K562 (cell line): ENCODE data around the gene PWP2. TPM values are rescaled to one million over a fixed set of nuclear protein-coding genes. Genes with fewer than 3 reads are reported as not detected.

Experiments
- ATAC-seq: fragments of 200-7000 bp; cut with Tn5 transposase; 3 replicates; pipeline ENCODE4 v1.9.1; 2020; ENCODE audit warnings: moderate library complexity
- BruUV-seq: library from RNA; stranded (reverse); fragments of 400-500 nt; replicated peaks from 2 replicates; lab custom pipeline; 2021; lab: Mats Ljungman, UMichigan
- CTCF ChIA-PET: fragments of 300-600 bp; formaldehyde crosslinking; extraction: SDS; loops from one replicate; lab custom pipeline; 2021; ENCODE audit warnings: low intra/inter-chr PET ratio; lab: Yijun Ruan, JAX
- POLR2A ChIA-PET: fragments of 300-600, 350-650 bp; sonication (Branson Sonifier 250); formaldehyde crosslinking; extraction: SDS; loops from one replicate; lab custom pipeline; 2021; ENCODE audit warnings: antibody characterized with exemption, inconsistent platforms; lab: Yijun Ruan, JAX
- DNase-seq, 4 experiments: peaks; one replicate each; pipeline versions ENCODE4 v3.0.0 to v3.0.0-alpha.2; 2011 to 2018; ENCODE audit warnings: low spot score in 3 of 4, mixed read lengths in 3 of 4; ENCODE audit errors: extremely low read depth in 1 of 4
- FAIRE-seq: peaks from 2 replicates; lab custom pipeline; 2011; peaks lifted over from hg19 to GRCh38; lab: Jason Lieb, UNC
- H2AFZ ChIP-seq: 2 replicates; pipeline ENCODE4 v1.6.0; 2011; ENCODE audit warnings: low read depth, low read length, control low read depth, inconsistent platforms
- H3K27ac ChIP-seq: fragments of 200-600 bp; 3 replicates; pipeline ENCODE4 v1.8.0; 2011; ENCODE audit warnings: low read depth, mild to moderate bottlenecking, control low read depth, inconsistent platforms, low read length, moderate library complexity, mixed read lengths; ENCODE audit errors: extremely low read depth
- H3K27me3 ChIP-seq, 2 experiments: fragments of 300-600 bp in 1 of 2; 2 replicates in 1 of 2; 3 replicates in 1 of 2; pipeline versions ENCODE4 v1.6.0 to v1.8.0; 2011; ENCODE audit warnings: inconsistent platforms in 2 of 2, low read length in 2 of 2, mild to moderate bottlenecking in 1 of 2, mixed read lengths in 1 of 2, moderate library complexity in 1 of 2; ENCODE audit not compliant: control insufficient read depth in 2 of 2, insufficient read depth in 2 of 2
- H3K36me3 ChIP-seq: fragments of 300-600 bp; 3 replicates; pipeline ENCODE4 v1.8.0; 2011; ENCODE audit warnings: mild to moderate bottlenecking, low read length, inconsistent platforms; ENCODE audit not compliant: control insufficient read depth, insufficient read depth
- H3K4me1 ChIP-seq, 2 experiments: fragments of 200-600 bp in 1 of 2; replicated peaks in 1 of 2; 2 replicates in 1 of 2; 3 replicates in 1 of 2; pipeline versions ENCODE4 v1.5.1 to v1.8.0; 2011; ENCODE audit warnings: inconsistent platforms in 2 of 2, low read length in 2 of 2, mild to moderate bottlenecking in 1 of 2, mixed read lengths in 1 of 2, moderate library complexity in 1 of 2; ENCODE audit not compliant: control insufficient read depth in 2 of 2, insufficient read depth in 2 of 2
- H3K4me2 ChIP-seq: 2 replicates; pipeline ENCODE4 v1.6.1; 2011; ENCODE audit warnings: low read length, control low read depth, inconsistent platforms, mixed read lengths; ENCODE audit not compliant: insufficient read depth
- H3K4me3 ChIP-seq: fragments of 200-600 bp; sonication (generic), shearing (Covaris generic); 2 replicates; pipeline ENCODE4 v1.5.1; 2016; ENCODE audit warnings: control low read depth, inconsistent platforms
- H3K79me2 ChIP-seq: fragments of 200-600 bp; 3 replicates; pipeline ENCODE4 v1.8.0; 2011; ENCODE audit warnings: low read length, inconsistent platforms; ENCODE audit not compliant: control insufficient read depth, insufficient read depth
- H3K9ac ChIP-seq, 2 experiments: 2 replicates each; pipeline versions ENCODE4 v1.6.0 to v1.6.1; 2011; ENCODE audit warnings: low read depth in 2 of 2, low read length in 2 of 2, control low read depth in 1 of 2, inconsistent platforms in 1 of 2, mild to moderate bottlenecking in 1 of 2, mixed read lengths in 1 of 2; ENCODE audit not compliant: insufficient read depth in 1 of 2
- H3K9me1 ChIP-seq: one replicate; pipeline ENCODE4 v1.6.0; 2011; ENCODE audit warnings: inconsistent platforms, mild to moderate bottlenecking, low read length, moderate library complexity; ENCODE audit not compliant: control insufficient read depth, insufficient read depth
- H3K9me3 ChIP-seq: replicated peaks from 2 replicates; pipeline ENCODE4 v1.5.1; 2011; ENCODE audit warnings: low read depth, low read length, inconsistent platforms; ENCODE audit not compliant: control insufficient read depth, insufficient read depth
- H4K20me1 ChIP-seq: replicated peaks from 2 replicates; pipeline ENCODE4 v1.6.1; 2011; ENCODE audit warnings: low read length, inconsistent platforms, mixed read lengths; ENCODE audit not compliant: control insufficient read depth, insufficient read depth
- MXI1 ChIP-seq: IDR thresholded peaks from 2 replicates; pipeline ENCODE4 v1.6.1; 2011; ENCODE audit warnings: low read depth, mild to moderate bottlenecking, improper control_type of control experiment, low read length
- RBM22 ChIP-seq: fragments of 200-400 bp; formaldehyde crosslinking; IDR thresholded peaks from 2 replicates; pipeline ENCODE4 v1.6.1; 2018; ENCODE audit warnings: low read length, low read depth; ENCODE audit not compliant: poor library complexity, severe bottlenecking
- SRSF1 ChIP-seq: fragments of 200-400 bp; formaldehyde crosslinking; IDR thresholded peaks from 2 replicates; pipeline ENCODE4 v1.6.1; 2017; ENCODE audit warnings: mild to moderate bottlenecking, low read depth, low read length, moderate library complexity
- ZNF707 ChIP-seq: fragments of 250-450 bp; sonication (Bioruptor Pico); conservative IDR thresholded peaks from 2 replicates; pipeline ENCODE4 v1.8.0; 2022; ENCODE audit warnings: inconsistent platforms, mild to moderate bottlenecking, moderate library complexity
- WGBS: fragments of 100-300 bp; shearing (Covaris generic); methylation state at CpG from one replicate; pipeline ENCODE4 v1.1.6; 2016; ENCODE audit warnings: low coverage, mixed read lengths; ENCODE audit not compliant: insufficient coverage; ENCODE audit errors: missing lambda C conversion rate; 5-methylcytosine and 5-hydroxymethylcytosine counted together
- in situ Hi-C: fragments of 300-500 bp; cut with MboI; formaldehyde crosslinking; loops from 4 replicates; pipeline ENCODE4 v1.15.0; 2018; ENCODE audit warnings: inconsistent platforms, mixed read lengths
- intact Hi-C: fragments of 100-400 bp; cut with micrococcal nuclease; formaldehyde crosslinking; loops from 2 replicates; pipeline ENCODE4 v1.14.2; 2022
- polyA plus RNA-seq, 8 experiments: library from polyadenylated mRNA; depleted of rRNA in 4 of 8; stranded (reverse) in 5 of 8; unstranded in 3 of 8; fragments of >200 nt; fragmentation: Nextera tagmentation in 2 of 8; fragmentation: Illumina TruSeq in 1 of 8; extraction: Ambion mirVana in 2 of 8; extraction: Trizol in 1 of 8; gene quantifications; 2 replicates each; pipeline versions ENCODE4 v1.2.1 to v1.2.3, GENCODE V29; 2011 to 2014; ENCODE audit warnings: inconsistent platforms in 1 of 8, missing spikeins in 1 of 8
- total RNA-seq, 7 experiments: library from RNA; depleted of rRNA in 6 of 7; stranded (reverse); fragments of >200 nt in 6 of 7; fragmentation: Illumina TruSeq in 2 of 7; extraction: Trizol in 2 of 7; gene quantifications; 2 replicates each; pipeline versions ENCODE4 v1.2.1 to v1.2.3, GENCODE V29; 2011 to 2021; ENCODE audit warnings: low replicate concordance in 1 of 7

The PWP2 gene
- total and polyA plus RNA-seq, 9 of the 15 experiments (the other 6 are each of a cell fraction or from before 2014, with no cell fraction given) = 0.72 to 57.6 (median 31.1) TPM

DNA sequence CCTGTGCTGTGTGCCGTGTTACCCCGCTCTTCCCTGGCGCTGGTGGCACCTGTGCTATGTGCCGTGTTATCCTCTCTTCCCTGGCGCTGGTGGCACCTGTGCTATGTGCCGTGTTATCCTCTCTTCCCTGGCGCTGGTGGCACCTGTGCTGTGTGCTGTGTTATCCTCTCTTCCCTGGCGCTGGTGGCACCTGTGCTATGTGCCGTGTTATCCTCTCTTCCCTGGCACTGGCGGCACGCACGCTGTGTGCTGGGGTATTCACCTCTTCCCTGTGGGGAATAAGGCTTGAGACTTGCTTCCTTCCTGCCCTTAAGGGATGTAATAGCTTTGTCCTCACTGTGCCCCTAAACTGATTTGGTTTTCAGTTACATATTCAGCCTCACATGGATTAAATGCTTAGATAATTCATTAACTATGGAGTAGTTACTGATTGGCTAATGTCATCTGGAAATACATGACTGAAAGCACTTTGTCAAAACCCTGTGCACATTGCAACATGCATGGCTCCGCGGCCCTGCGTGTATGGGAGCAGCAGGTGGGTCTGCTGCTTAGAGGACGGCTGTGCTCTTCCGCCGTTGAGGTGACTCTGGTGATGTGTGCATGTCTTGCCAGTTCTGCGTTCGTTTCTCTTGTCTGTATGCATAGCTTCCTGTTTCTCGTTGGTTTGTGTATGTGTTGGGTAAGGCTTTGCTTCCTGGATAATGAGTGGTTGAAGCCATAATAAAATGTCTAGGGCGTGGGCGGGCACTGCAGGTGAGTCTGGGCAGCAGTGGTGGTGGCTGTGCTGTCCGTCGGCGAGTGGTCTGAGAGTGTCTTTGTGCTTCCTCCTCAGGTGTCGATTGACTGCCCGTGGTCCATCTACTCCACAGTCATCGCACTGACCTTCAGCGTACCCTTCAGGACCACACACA is 17.9 kb upstream of the PWP2 start:
- DNase-seq (no peak), ATAC-seq (no peak)
- CTCF ChIA-PET = no interaction called here
- Histone ChIP-seq H4K20me1 (no peaks in the 10 kb centered on the region), H3K27me3 (no peaks in the 10 kb centered on the region), H3K4me3 (no peak overlapping the region), H3K9me1 (no peaks in the 10 kb centered on the region)
- 96% methylated on average over 29 of the region's 30 CpGs for WGBS
- POLR2A ChIA-PET = interaction anchor here (0.6 to 1.8 kb wide), 2 partner anchors 10 to 377 kb away, joined by 3 to 11 read pairs; no protein-coding TSS in a partner anchor
- in situ Hi-C loops = no loop called here
- TF ChIP-seq ZNF707 (CRISPR knock-in tag) = no peak
- TF ChIP-seq MXI1 = no peak
- no peak for TF ChIP-seq SRSF1
- TF ChIP-seq RBM22 = peak; percentile 16
- TF ChIP-seq, all 486 proteins: peak for 1
- H3K36me3 ChIP-seq = peaks cover 89% of the 10 kb centered on the region
- H2AFZ ChIP-seq = no peak overlapping the region
- no peak overlapping the region for H3K27ac ChIP-seq
- intact Hi-C loops = no loop called here
- no TSS peak for BruUV-seq
- no peaks in the 10 kb centered on the region for H3K9me3 ChIP-seq
- 0 out of 5 replicates have a peak, but pooled peaks cover 0 to 4% of the 10 kb centered on the region in 2 experiments for H3K4me1 ChIP-seq
- H3K4me2 ChIP-seq = no peak overlapping the region
- no peaks in the 10 kb centered on the region for H3K79me2 ChIP-seq
- FAIRE-seq = no peak
- no peak overlapping the region for H3K9ac ChIP-seq
